IMR-90 (cell line): ENCODE measurements around the gene JMJD1C. TPM values are rescaled to one million over a fixed set of nuclear protein-coding genes. Genes with fewer than 3 reads are reported as not detected.

Experiments used
- ATAC-seq: fragments of 200-7000 bp; cut with Tn5 transposase; 2 replicates; pipeline ENCODE4 v1.9.1; 2020; ENCODE audit warnings: low read depth, mild to moderate bottlenecking, moderate library complexity
- BruUV-seq: library from RNA; stranded (reverse); fragments of 400-500 nt; replicated peaks from 2 replicates; lab custom pipeline; 2021; lab: Mats Ljungman, UMichigan
- CTCF ChIA-PET: fragments of 300-600 bp; formaldehyde crosslinking; extraction: SDS; loops from one replicate; lab custom pipeline; 2021; ENCODE audit warnings: antibody characterized with exemption; lab: Yijun Ruan, JAX
- POLR2A ChIA-PET: fragments of 300-600 bp; sonication (Branson Sonifier 250); formaldehyde crosslinking; loops from one replicate; lab custom pipeline; 2022; ENCODE audit warnings: antibody characterized with exemption; ENCODE audit not compliant: unreplicated experiment; lab: Charles Lee
- DNase-seq: peaks from one replicate; pipeline ENCODE4 v3.0.0; 2013
- H2AFZ ChIP-seq: replicated peaks from 2 replicates; pipeline ENCODE3; 2013; ENCODE audit warnings: low read length, mild to moderate bottlenecking; ENCODE audit not compliant: poor library complexity
- H2AK5ac ChIP-seq: 2 replicates; pipeline ENCODE4 v1.6.1; 2013; ENCODE audit warnings: low read depth, low read length, inconsistent platforms
- H2AK9ac ChIP-seq: replicated peaks from 2 replicates; pipeline ENCODE3; 2013; ENCODE audit warnings: mild to moderate bottlenecking, low read depth, low read length, moderate library complexity; ENCODE audit not compliant: poor library complexity
- H2BK120ac ChIP-seq: 2 replicates; pipeline ENCODE4 v1.6.1; 2013; ENCODE audit warnings: low read depth, low read length, inconsistent platforms
- H2BK15ac ChIP-seq: 3 replicates; pipeline ENCODE4 v1.6.1; 2013; ENCODE audit warnings: low read depth, low read length, inconsistent platforms
- H2BK20ac ChIP-seq: 2 replicates; pipeline ENCODE4 v1.6.1; 2013; ENCODE audit warnings: low read depth, mild to moderate bottlenecking, inconsistent platforms, low read length, moderate library complexity
- H2BK5ac ChIP-seq: 2 replicates; pipeline ENCODE4 v1.6.1; 2013; ENCODE audit warnings: mild to moderate bottlenecking, low read depth, low read length, inconsistent platforms; ENCODE audit not compliant: poor library complexity, severe bottlenecking
- H3K14ac ChIP-seq: replicated peaks from 2 replicates; pipeline ENCODE4 v1.6.1; 2013; ENCODE audit warnings: low read depth, low read length, inconsistent platforms
- H3K18ac ChIP-seq: 2 replicates; pipeline ENCODE4 v1.6.1; 2013; ENCODE audit warnings: low read depth, low read length, control low read depth
- H3K23ac ChIP-seq: 2 replicates; pipeline ENCODE4 v1.6.1; 2013; ENCODE audit warnings: low read depth, low read length, inconsistent platforms
- H3K27ac ChIP-seq: 2 replicates; pipeline ENCODE4 v1.5.1; 2013; ENCODE audit warnings: mild to moderate bottlenecking, control low read depth, low read length; ENCODE audit not compliant: insufficient read depth
- H3K27me3 ChIP-seq: 2 replicates; pipeline ENCODE4 v1.6.1; 2013; ENCODE audit warnings: low read length; ENCODE audit not compliant: control insufficient read depth, insufficient read depth
- H3K36me3 ChIP-seq: 2 replicates; pipeline ENCODE4 v1.6.1; 2013; ENCODE audit warnings: low read length, mixed read lengths; ENCODE audit not compliant: control insufficient read depth, insufficient read depth
- H3K4ac ChIP-seq: 2 replicates; pipeline ENCODE4 v1.6.1; 2013; ENCODE audit warnings: low read depth, low read length, inconsistent platforms
- H3K4me1 ChIP-seq: 2 replicates; pipeline ENCODE4 v1.6.1; 2013; ENCODE audit warnings: low read length, mixed read lengths; ENCODE audit not compliant: control insufficient read depth, insufficient read depth
- H3K4me2 ChIP-seq: 2 replicates; pipeline ENCODE4 v1.6.1; 2013; ENCODE audit warnings: low read depth, mild to moderate bottlenecking, control low read depth, low read length, moderate library complexity
- H3K4me3 ChIP-seq: 2 replicates; pipeline ENCODE4 v1.5.1; 2013; ENCODE audit warnings: low read depth, mild to moderate bottlenecking, control low read depth, low read length, moderate library complexity; ENCODE audit not compliant: insufficient read depth
- H3K56ac ChIP-seq: 2 replicates; pipeline ENCODE4 v1.6.1; 2013; ENCODE audit warnings: low read length, inconsistent platforms; ENCODE audit not compliant: insufficient read depth; ENCODE audit errors: extremely low read depth
- H3K79me1 ChIP-seq, 2 experiments: 2 replicates each; pipeline ENCODE4 v1.6.1; 2013; ENCODE audit warnings: low read length in 2 of 2, inconsistent platforms in 1 of 2, low read depth in 1 of 2
- H3K9ac ChIP-seq: 2 replicates; pipeline ENCODE4 v1.6.1; 2013; ENCODE audit warnings: low read depth, low read length, control low read depth
- H3K9me1 ChIP-seq: 2 replicates; pipeline ENCODE4 v1.6.1; 2013; ENCODE audit warnings: low read length, inconsistent platforms; ENCODE audit not compliant: insufficient read depth
- H3K9me3 ChIP-seq: 2 replicates; pipeline ENCODE4 v1.6.1; 2013; ENCODE audit warnings: low read length; ENCODE audit not compliant: control insufficient read depth, insufficient read depth
- H4K20me1 ChIP-seq: 2 replicates; pipeline ENCODE4 v1.6.1; 2013; ENCODE audit warnings: low read length, inconsistent platforms; ENCODE audit not compliant: insufficient read depth
- H4K5ac ChIP-seq: 2 replicates; pipeline ENCODE4 v1.6.1; 2013; ENCODE audit warnings: mild to moderate bottlenecking, low read depth, low read length, control low read depth
- H4K8ac ChIP-seq, 2 experiments: 2 replicates each; pipeline ENCODE4 v1.6.1; 2013; ENCODE audit warnings: low read depth in 2 of 2, low read length in 2 of 2, control low read depth in 1 of 2, inconsistent platforms in 1 of 2
- H4K91ac ChIP-seq: 2 replicates; pipeline ENCODE4 v1.6.1; 2013; ENCODE audit warnings: low read depth, low read length, inconsistent platforms; ENCODE audit not compliant: insufficient read depth
- BHLHE40 ChIP-seq: fragments of 150-350 bp; IDR thresholded peaks from 2 replicates; pipeline ENCODE4 v1.6.1; 2016; ENCODE audit warnings: mild to moderate bottlenecking, low read depth, low read length
- CEBPB ChIP-seq: IDR thresholded peaks from 2 replicates; pipeline ENCODE4 v1.6.1; 2012; ENCODE audit warnings: low read depth, low read length, improper control_type of control experiment
- CHD1 ChIP-seq: IDR thresholded peaks from 2 replicates; pipeline ENCODE4 v1.6.1; 2012; ENCODE audit warnings: low read depth, low read length, improper control_type of control experiment
- MXI1 ChIP-seq: IDR thresholded peaks from 2 replicates; pipeline ENCODE4 v1.6.1; 2012; ENCODE audit warnings: low read depth, mild to moderate bottlenecking, low read length, moderate library complexity, borderline replicate concordance
- RFX5 ChIP-seq: IDR thresholded peaks from 2 replicates; pipeline ENCODE4 v1.8.0; 2012; ENCODE audit warnings: low read depth, mild to moderate bottlenecking, low read length, moderate library complexity
- SMC3 ChIP-seq: fragments of 150-350 bp; IDR thresholded peaks from 2 replicates; pipeline ENCODE4 v1.6.1; 2016; ENCODE audit warnings: low read depth, mild to moderate bottlenecking, antibody characterized with exemption, low read length, moderate library complexity
- WGBS, 2 experiments: methylation state at CpG; one replicate each; pipeline versions ENCODE4 v1.1.5 to v1.1.7; 2013; ENCODE audit warnings: missing lambda C conversion rate in 2 of 2; ENCODE audit not compliant: insufficient read length in 1 of 2; ENCODE audit errors: extremely low coverage in 2 of 2; 5-methylcytosine and 5-hydroxymethylcytosine counted together
- dilution Hi-C: fragments of 300-500 bp; cut with HindIII; formaldehyde crosslinking; loops from one replicate; pipeline ENCODE4 v1.14.3; 2018; ENCODE audit warnings: low sequenced_read_pairs; ENCODE audit not compliant: unreplicated experiment
- in situ Hi-C: fragments of 300-500 bp; cut with MboI; formaldehyde crosslinking; loops from 3 replicates; pipeline ENCODE4 v1.14.3; 2019; ENCODE audit warnings: low sequenced_read_pairs, inconsistent platforms, mixed read lengths
- intact Hi-C: fragments of 100-400 bp; cut with micrococcal nuclease; formaldehyde crosslinking; loops from 2 replicates; pipeline ENCODE4 v1.10.0; 2022
- polyA plus RNA-seq, 3 experiments: library from polyadenylated mRNA; depleted of rRNA; stranded (reverse); fragments of >200 nt; gene quantifications; 2 replicates each; pipeline ENCODE4 v1.2.3, GENCODE V29; 2012; ENCODE audit warnings: low replicate concordance in 1 of 3
- total RNA-seq: library from RNA; depleted of rRNA; stranded (reverse); fragments of >200 nt; gene quantifications from 2 replicates; pipeline ENCODE4 v1.2.3, GENCODE V29; 2012
- TF ChIP-seq, protein P1 (sequence below): conservative IDR thresholded peaks from 2 replicates; pipeline ENCODE4 v1.5.1; 2012; ENCODE audit warnings: mild to moderate bottlenecking, low read depth, low read length, improper control_type of control experiment
- TF ChIP-seq, protein P2 (sequence below): fragments of 150-350 bp; IDR thresholded peaks from 2 replicates; pipeline ENCODE4 v1.6.1; 2017; ENCODE audit warnings: mild to moderate bottlenecking, antibody characterized with exemption, low read length, low read depth

Gene JMJD1C
- total and polyA plus RNA-seq, 2 of the 4 experiments (the other 2 are of a cell fraction): 15.6 to 96.8 TPM

DNA sequence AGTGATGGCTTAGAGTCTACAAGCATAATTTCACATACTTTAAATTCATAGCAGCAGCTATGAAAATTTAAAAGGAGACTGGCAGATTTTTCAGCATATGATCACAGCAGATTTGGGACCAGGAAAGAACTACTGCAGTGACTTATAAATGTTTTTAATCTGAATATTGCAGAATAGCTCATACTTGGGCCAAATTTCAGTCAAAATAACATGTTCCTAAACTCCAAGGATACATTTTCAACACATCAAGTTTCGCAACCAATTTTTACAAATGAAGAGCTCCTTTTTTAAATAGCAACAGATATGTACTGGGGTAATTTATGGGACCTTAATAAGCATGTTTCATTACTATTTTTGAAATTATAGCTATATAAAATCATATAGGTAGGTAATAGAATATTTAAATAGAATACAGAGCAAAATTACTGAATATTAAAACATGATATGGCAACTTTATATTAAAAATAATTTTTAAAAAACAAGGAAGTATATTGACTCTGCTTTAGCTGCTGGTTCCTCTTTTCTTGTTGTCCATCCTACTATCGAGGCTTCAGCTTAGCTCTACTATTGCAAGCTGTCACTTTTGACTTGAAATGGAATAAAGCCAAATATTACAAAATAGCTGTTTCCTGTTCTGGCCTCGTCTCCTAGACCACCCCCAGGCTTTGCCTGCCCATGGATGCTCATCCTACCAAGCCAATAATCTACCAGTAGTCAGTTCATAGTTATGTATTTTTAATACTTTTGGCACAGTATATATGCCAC is 209.6 kb downstream of the JMJD1C start:
- Histone ChIP-seq H2AK9ac (no peak overlapping the region), H3K4ac (no peak overlapping the region), H2AK5ac (no peak overlapping the region), H3K14ac (no peak overlapping the region), H3K36me3 (peaks cover 1% of the 10 kb centered on the region; the same call in 1 of the 2 replicates), H2BK15ac (no peak overlapping the region), H4K5ac (no peak overlapping the region), H3K4me3 (no peak overlapping the region), H3K27me3 (no peaks in the 10 kb centered on the region), H2BK20ac (no peak overlapping the region), H4K91ac (no peak overlapping the region), H3K9ac (no peak overlapping the region), H2BK5ac (no peak overlapping the region), H3K27ac (no peak overlapping the region), H3K4me1 (peaks cover 8% of the 10 kb centered on the region; the same call in 1 of the 2 replicates), H4K8ac (no peak overlapping the region; a peak in 1 of 4 replicates), H3K56ac (no peak overlapping the region), H3K79me1 (peaks cover 25 to 75% of the 10 kb centered on the region in 2 experiments), H3K4me2 (no peak overlapping the region), H3K9me3 (no peaks in the 10 kb centered on the region), H2BK120ac (no peak overlapping the region), H3K18ac (no peak overlapping the region), H2AFZ (no peak overlapping the region), H3K9me1 (peaks cover 11% of the 10 kb centered on the region), H3K23ac (no peak overlapping the region), H4K20me1 (peaks cover 37% of the 10 kb centered on the region; the same call in 1 of the 2 replicates)
- WGBS, 2 experiments: no CpG with 5 or more reads among the region's 3 CpGs
- DNase-seq (no peak), ATAC-seq (no peak)
- dilution Hi-C loops (no loop called here), in situ Hi-C loops (no loop called here), intact Hi-C loops (no loop called here)
- BruUV-seq: no TSS peak
- CTCF ChIA-PET: interaction anchor here (1.1 kb wide), 1 partner anchor 89 kb away, joined by 3 read pairs; no protein-coding TSS in a partner anchor
- TF ChIP-seq BHLHE40 (no peak), SMC3 (no peak), MXI1 (no peak), RFX5 (no peak), CEBPB (peak; percentile 70), CHD1 (no peak)
- TF ChIP-seq, protein P1, sequence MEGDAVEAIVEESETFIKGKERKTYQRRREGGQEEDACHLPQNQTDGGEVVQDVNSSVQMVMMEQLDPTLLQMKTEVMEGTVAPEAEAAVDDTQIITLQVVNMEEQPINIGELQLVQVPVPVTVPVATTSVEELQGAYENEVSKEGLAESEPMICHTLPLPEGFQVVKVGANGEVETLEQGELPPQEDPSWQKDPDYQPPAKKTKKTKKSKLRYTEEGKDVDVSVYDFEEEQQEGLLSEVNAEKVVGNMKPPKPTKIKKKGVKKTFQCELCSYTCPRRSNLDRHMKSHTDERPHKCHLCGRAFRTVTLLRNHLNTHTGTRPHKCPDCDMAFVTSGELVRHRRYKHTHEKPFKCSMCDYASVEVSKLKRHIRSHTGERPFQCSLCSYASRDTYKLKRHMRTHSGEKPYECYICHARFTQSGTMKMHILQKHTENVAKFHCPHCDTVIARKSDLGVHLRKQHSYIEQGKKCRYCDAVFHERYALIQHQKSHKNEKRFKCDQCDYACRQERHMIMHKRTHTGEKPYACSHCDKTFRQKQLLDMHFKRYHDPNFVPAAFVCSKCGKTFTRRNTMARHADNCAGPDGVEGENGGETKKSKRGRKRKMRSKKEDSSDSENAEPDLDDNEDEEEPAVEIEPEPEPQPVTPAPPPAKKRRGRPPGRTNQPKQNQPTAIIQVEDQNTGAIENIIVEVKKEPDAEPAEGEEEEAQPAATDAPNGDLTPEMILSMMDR: no peak
- TF ChIP-seq, protein P2, sequence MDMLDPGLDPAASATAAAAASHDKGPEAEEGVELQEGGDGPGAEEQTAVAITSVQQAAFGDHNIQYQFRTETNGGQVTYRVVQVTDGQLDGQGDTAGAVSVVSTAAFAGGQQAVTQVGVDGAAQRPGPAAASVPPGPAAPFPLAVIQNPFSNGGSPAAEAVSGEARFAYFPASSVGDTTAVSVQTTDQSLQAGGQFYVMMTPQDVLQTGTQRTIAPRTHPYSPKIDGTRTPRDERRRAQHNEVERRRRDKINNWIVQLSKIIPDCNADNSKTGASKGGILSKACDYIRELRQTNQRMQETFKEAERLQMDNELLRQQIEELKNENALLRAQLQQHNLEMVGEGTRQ: no peak
- POLR2A ChIA-PET: no interaction called here
